H4 (cell line): ENCODE data around the gene GULP1. TPM values are rescaled to one million over a fixed set of nuclear protein-coding genes. Genes with fewer than 3 reads are reported as not detected.

Source experiments
- DNase-seq: peaks from one replicate; pipeline ENCODE4 v3.0.0-alpha.2; 2015; ENCODE audit warnings: low spot score
- total RNA-seq: library from RNA; depleted of rRNA; stranded (reverse); fragments of >200 nt; shearing (Covaris generic); gene quantifications from 2 replicates; pipeline ENCODE4 v1.2.3, GENCODE V29; 2014

The GULP1 gene
- total RNA-seq, 1 experiment from 2014 or later, result 31.2 TPM

- no peak for DNase-seq
These were observed 75.5 kb downstream of the GULP1 start for GRCh38 chr2:188367164-188367563.

DNA sequence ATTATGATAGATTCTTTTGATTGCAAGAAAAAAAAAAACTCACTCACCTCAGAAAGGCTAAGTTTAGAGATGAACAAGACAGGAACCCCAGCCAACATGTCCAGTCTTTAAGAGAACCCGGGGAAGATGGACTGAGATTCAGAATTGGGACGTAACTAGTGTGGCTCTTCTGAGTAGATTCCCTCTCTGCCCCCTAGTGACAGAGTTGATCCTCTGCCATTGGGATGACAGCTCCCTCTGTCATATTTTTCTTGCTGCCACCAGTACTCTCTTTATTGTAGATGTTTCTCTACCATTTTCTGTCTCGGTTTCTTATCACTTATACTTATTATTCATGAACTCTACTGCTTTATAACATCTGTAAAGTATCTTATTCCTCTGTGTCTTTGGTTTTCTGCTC is 77.7 kb downstream of the GULP1 start:
- DNase-seq, result peak; percentile 57

- no peak for DNase-seq
These were observed 86.8 kb downstream of the GULP1 start for GRCh38 chr2:188378371-188378950.

GRCh38 chr2:188379748-188380147 is 88.1 kb downstream of the GULP1 start:
- DNase-seq, result no peak

DNA sequence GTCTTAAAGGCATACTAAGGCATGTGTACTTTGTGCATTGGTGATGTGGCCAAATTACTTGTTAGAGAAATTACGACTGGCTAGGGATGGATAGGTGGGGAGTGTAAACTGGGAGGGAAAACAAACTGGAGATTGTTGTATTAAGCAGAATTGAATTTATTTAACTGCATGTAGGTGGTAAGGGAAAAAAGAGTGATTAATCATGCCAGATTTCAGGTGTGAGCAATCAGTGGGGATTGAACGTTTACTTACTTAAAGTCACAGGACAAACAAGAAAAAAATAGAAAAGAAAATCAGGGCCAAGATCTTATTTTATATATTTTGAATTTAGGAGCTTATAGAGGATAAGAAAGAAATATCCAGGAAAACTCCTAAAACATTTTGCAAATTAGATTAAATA is 88.6 kb downstream of the GULP1 start:
- no peak for DNase-seq

DNA sequence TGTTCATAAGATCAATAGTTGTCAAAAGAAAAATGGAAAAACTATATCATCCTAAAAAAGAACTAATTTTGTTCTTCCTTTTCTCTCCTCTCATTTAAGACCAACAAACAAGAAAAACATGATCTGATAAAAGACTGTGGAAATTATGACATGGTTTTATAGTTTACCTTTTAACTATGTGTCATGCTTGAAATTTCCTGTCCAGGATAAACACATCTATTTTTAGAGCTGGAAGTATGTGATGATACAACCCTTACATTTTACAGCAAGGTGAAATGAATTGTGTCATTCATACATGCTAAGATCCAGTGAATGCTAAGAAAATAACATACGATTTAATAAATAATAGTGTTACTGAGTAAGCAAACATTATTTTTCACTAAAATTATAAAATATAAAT is 89.9 kb downstream of the GULP1 start:
- peak; percentile 69 for DNase-seq

DNA sequence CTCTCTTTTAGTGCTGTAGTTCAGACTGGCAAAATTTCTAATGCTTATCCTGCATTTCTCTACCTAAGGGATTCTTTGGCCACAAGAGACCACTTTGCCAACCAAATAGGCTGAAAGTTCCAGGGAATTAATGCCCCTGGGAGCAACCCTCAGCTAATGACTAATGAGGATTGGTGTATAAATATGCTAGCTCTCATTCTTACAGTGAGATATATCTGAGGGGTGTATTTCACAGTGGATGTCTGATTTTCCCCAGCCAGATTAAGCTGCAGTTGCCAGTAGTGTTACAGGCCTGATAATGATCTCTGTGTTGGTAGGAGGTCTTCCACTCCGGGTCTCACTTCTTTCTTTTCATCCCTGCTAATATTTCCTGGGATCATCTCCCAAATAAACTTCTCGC is 90.4 kb downstream of the GULP1 start:
- no peak for DNase-seq

DNA sequence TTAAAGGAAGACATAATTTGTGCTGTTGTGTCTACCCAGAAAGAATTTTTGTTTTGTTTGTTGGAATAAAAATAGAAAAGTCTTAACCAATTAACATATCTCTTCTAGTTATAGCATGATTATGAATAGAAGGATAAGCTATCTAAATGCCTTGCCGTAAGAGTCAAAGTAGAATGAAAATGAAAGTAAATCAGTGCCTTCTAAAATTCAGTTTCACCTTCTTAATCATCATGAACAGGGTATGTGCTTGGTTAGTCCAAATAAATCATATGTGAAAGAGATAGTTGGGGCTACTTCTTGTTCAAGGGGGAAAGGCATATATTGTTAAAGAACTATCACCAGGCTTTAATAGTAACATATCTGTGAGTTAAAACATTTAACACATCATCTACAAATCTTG is 91.5 kb downstream of the GULP1 start:
- no peak for DNase-seq

DNA sequence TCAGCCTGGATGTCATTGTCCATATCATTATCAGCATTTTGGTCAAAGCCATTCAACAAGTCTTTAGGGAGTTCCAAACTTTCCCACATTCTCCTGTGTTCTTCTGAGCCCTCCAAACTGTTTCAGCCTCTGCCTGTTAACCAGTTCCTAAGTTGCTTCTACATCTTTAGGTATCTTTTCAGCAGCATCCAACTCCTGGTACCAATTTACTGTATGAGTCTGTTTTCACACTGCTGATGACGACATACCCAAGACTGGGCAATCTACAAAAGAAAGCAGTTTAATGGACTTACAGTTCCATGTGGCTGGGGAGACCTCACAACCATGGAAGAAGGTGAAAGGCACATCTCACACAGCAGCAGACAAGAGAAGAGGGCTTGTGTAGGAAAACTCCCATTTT is 94.2 kb downstream of the GULP1 start:
- no peak for DNase-seq

DNA sequence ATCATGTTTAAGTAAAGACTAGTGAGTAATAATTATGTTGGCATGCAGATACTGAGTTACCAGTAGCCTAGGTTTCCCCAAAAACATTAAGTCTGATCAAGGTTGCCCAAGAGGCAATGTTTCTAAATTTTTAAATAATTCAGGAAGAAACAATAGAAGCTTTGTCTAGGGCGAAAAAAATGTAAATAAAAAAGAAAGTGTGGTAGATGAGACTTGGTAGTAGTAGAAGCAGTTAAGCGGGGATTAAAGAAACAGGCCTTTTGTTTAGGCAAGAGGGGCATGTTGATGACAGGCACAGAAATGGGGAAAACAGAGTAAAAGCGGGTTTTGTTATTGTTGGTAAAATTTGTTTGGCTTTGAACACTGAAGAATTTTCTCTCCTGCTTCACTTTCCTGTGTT is 97.2 kb downstream of the GULP1 start:
- DNase-seq, result no peak

GRCh38 chr2:188391354-188391753 is 99.7 kb downstream of the GULP1 start:
- no peak for DNase-seq

DNA sequence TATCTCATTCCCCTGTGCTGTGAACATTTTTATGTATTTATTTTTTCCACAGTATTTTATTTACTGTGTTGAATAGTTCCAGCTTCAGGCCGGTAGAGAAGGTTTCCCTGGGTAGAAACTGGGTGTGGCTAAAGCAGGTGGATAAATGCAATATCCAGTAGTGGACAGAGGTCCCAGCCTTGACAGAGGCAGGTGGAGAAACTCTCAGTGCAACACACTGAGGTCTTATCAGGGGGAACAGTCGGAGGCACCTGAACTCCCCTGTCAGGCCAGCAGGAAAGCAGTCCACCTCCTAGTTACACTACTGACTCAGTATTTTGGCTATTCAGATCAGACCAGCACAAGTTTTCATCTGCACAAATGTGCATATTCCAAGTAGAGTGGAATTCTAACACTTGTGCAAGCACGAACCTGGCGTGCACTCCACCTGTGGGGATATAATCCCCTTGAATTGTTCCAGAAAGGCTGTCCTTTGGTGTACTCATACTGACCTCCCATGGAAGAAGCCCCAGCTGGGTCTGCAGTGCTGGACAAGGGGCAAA is 103.3 kb downstream of the GULP1 start:
- DNase-seq, result no peak

DNA sequence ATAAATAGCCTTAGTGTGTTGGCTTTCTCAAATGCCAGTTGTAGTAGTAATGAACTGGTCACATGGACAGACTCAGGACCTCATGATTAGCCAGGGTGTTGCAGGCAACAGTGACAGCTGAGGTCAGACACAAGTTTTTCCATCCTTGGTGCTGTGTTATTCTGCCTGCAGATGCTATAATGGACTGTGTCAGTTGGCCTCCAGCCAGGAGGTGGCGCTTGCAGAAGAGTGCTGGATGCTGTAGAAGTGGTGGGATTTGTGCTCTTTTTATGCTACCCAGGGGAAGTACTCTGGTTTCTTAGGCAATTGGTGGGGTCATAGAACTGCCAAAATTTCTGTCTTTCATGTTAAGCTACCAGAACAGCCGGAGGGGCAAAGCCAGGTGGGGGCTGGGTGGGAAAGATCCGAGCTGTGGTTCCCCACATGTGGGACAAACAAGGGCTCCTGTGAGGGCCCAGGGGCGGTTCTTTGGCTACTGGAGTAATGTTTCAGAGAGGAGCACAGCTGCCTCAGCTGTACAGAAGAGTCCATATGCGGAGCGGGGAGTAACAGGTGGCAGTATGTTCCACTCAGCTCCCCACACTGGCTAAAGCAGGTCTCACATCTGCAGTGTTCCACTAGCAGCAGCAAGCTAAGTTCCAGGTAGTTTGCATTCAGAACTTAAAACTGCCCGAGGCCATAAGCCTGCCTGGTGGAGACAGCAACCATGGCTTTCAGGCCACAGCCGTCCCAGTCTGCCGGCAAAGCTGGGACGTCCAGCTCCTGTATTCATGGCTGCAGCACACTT is 104.4 kb downstream of the GULP1 start:
- DNase-seq, result no peak

- DNase-seq, result no peak
These were observed 107.5 kb downstream of the GULP1 start for GRCh38 chr2:188399159-188399558.

- DNase-seq, result no peak
These were observed 112.0 kb downstream of the GULP1 start for GRCh38 chr2:188403676-188404075.

DNA sequence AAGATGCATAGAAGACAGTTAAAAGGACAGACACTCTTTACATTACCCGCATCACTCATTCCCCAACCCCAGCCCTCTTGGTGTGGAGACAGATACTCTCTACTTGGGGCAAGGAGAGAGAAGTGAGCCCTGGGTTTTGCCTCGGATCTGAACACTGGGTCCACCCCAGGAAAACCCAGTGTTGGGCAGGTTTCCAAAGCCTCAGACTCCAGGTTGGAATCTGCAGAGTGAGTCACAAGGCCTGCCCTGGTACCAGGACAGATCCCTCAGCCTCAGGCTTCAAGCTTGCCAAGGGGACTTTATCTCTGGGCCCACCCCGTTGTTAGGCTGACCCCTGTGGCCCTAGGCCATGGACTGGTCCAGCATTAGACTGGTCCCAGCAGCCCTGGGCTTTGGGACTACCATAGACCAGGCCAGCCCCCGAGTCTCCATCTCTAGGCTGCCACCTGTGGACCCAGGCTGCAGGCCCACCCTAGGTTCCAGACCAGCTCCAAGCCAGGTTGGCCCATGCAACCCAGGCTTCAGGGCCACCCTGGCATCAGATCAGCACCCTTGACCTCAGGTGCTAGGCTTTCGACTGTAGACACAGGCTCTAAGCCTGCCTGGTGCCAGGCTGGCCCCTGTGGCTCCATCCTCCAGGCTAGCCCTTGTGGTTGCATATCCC is 112.8 kb downstream of the GULP1 start:
- no peak for DNase-seq

DNA sequence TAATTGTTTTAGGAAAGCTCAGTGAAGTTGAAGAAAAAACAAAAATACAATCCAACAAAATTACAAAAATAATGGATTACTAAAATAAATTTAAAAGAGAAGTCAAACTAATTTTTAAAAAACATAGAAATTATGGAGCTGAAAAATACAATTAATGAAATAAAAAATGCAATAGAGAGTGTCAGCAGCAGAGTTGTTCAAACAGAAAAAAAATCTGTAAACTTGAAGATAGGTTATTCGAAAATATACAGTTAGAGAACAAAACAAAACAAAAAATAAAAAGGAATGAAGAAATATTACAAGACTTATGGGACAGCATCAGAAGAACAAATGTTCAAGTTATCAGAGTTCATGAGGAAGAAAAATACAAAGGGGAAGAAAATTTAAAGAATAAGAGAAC is 114.7 kb downstream of the GULP1 start:
- no peak for DNase-seq

DNA sequence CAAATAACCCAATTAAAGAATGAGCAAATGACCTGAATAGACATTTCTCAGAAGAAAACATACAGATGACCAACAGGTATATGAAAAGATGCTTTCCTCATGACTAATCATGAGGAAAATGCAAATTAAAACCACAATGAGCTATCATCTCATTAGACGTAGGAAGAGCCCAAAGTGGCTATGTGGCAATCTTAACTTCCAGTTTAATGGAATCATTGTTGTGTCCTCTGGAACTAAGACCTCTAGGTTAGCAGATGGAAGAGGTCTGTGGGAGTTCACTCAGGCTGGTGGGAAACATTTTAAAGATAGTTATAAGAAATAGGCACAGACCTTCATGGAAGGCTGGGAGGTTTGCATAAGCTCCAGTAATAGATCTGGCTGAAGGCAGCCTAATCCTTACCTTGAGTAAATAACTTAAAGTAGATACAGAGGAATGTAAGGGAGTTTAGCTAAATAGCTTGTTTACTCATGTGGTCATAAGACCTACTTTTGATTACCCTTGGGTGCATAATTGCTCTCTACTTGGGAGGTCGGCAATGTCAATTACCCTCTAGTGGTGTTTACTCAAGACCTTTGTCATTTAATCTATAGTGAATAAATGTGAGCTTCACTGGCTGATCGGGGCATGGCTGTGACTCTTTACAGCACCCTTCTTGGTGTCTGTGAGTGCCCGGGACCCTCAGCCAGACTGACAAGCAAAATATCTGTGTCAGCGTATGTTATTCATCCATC is 119.0 kb downstream of the GULP1 start:
- peak; percentile 46 for DNase-seq

- DNase-seq, result no peak
These were observed 120.5 kb downstream of the GULP1 start for GRCh38 chr2:188412190-188412589.

GRCh38 chr2:188414411-188414810 is 122.7 kb downstream of the GULP1 start:
- no peak for DNase-seq

DNA sequence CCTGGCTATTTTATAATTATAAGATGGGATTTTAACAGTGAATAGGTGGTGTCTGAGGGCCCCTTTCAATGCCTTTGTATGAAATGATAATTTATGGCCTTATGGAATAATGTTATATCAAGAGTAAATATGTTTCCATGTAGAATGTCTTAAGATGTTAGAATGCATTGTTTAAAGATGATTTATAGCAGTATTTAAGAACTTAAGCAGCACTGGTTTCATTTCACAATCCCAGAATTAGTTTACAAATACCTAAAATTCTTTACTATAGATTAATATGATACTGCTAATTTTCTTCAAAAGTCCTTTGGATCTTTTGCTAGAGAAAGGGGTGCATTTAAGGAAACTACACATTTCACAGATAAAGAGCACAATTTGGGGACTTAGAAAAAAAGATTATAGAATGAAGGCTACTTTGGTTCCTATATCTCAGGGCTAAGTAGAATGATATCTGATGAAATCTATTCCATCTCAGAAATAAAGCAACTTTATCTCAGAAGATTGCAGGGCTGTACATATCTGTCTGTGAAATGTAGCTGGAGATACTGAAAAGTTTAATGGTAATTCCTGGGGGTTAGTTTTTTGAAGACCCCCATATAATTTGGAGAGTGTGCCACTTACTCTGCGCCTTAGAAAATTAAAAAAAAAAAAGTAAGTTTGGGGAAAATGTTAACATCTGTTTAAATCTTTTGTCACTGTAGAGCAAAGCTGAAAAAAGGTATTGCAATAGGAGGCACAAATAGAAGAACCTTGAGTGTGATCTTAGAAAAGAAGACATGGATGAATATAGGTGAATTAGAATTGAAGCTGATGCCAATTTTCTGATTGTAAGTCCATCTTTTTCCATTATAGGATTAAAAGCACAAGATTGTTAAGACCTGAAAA is 123.4 kb downstream of the GULP1 start:
- DNase-seq, result no peak
